Measurements from ENCODE around the gene DYRK2.

DNA sequence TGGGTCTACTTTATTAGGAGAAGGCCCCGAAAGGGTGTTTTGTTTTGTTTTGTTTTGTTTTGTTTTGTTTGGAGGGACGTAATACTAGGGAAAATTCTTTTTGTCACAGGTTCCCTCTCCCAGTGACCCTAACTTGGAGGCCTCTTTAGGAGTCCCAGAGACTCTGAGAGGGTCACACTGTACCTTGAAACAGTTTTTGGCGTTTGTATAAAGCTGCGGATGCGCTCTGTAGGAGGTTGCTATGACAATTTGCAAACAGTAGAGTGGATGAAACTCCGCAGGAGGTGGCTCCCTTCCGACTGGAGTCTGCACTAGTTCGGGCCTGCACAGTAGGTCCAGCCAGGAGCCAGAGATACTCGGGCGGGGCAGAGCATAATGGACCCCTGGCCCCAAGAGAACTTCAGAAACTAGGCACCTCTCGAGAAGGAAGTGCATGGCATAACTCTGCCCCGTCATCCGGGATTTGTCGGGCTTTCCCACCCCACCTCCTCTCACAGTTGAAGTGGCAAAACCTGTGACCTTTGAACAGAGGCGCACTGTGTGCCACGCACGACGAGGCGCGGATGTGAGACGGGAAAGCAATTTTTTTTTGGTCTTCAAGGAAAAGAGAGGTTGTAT lies 1.3 kb upstream of the DYRK2 start:
- TF ChIP-seq, protein P1, sequence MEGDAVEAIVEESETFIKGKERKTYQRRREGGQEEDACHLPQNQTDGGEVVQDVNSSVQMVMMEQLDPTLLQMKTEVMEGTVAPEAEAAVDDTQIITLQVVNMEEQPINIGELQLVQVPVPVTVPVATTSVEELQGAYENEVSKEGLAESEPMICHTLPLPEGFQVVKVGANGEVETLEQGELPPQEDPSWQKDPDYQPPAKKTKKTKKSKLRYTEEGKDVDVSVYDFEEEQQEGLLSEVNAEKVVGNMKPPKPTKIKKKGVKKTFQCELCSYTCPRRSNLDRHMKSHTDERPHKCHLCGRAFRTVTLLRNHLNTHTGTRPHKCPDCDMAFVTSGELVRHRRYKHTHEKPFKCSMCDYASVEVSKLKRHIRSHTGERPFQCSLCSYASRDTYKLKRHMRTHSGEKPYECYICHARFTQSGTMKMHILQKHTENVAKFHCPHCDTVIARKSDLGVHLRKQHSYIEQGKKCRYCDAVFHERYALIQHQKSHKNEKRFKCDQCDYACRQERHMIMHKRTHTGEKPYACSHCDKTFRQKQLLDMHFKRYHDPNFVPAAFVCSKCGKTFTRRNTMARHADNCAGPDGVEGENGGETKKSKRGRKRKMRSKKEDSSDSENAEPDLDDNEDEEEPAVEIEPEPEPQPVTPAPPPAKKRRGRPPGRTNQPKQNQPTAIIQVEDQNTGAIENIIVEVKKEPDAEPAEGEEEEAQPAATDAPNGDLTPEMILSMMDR (IDR thresholded peaks at IDR 0.05), result no peak
- TF ChIP-seq POLR2A (IDR thresholded peaks at IDR 0.05), result no peak

Data from adrenal gland (tissue), 5 donors.